Measurements from ENCODE around the gene SBF1.

DNA sequence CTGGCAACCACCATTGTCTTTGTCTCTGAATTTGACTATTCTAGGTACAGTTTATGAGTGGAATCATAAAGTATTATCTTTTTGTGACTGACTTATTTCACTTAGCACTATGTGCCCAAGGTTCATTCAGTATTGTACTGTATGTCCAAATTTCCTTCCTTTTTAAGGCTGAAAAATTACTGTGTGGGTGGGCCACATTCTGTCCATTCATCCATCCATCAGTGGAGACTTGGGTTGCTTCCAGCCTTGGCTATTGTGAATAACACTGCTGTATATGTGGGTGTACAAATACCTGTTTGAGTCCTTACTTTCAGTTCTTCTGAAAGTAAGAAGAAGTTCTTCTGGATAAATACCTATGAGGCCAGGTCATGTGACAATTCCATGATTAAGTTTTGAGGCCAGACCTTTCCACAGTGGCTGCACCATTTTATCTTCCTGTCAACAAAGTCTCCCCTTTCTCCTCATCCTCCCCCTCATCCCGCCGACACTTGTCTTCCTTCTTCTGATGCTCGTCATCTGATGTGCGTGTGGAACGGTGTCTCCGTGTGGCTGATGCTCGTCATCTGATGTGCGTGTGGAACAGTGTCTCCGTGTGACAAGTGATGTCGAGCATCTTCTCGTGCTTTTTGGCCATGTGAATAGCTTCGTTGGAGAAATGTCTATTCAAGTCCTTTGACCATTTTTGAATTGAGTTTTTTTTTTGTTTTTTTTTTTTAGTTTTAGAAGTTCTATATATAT is 49.5 kb downstream of the SBF1 start:
- TF ChIP-seq, protein P1, sequence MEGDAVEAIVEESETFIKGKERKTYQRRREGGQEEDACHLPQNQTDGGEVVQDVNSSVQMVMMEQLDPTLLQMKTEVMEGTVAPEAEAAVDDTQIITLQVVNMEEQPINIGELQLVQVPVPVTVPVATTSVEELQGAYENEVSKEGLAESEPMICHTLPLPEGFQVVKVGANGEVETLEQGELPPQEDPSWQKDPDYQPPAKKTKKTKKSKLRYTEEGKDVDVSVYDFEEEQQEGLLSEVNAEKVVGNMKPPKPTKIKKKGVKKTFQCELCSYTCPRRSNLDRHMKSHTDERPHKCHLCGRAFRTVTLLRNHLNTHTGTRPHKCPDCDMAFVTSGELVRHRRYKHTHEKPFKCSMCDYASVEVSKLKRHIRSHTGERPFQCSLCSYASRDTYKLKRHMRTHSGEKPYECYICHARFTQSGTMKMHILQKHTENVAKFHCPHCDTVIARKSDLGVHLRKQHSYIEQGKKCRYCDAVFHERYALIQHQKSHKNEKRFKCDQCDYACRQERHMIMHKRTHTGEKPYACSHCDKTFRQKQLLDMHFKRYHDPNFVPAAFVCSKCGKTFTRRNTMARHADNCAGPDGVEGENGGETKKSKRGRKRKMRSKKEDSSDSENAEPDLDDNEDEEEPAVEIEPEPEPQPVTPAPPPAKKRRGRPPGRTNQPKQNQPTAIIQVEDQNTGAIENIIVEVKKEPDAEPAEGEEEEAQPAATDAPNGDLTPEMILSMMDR (IDR thresholded peaks at IDR 0.05; ENCODE audit: low read depth, low read length): no peak
- no peak for TF ChIP-seq EZH2phosphoT487 (IDR thresholded peaks at IDR 0.05; ENCODE audit: low read depth)
